B cell (primary cell): ENCODE data around the gene NDST3.

Source experiments
- CTCF ChIP-seq: fragments of 200-600 bp; IDR thresholded peaks from one replicate; pipeline ENCODE4 v1.8.0; 2022; ENCODE audit warnings: antibody characterized with exemption, mild to moderate bottlenecking
- EZH2 ChIP-seq: IDR thresholded peaks from 2 replicates; pipeline ENCODE4 v1.6.1; 2012; ENCODE audit warnings: borderline replicate concordance, low read depth, mild to moderate bottlenecking, moderate library complexity, low read length; ENCODE audit not compliant: insufficient read depth, poor library complexity, severe bottlenecking

GRCh38 chr4:118086344-118086743 lies 52.1 kb downstream of the NDST3 start:
- TF ChIP-seq CTCF (no peak), EZH2 (no peak)
